PC-9 (cell line): Measurements from ENCODE around the gene RNASEH2A.

Experiments used
- CTCF ChIP-seq: fragments of 200-600 bp; sonication (generic); conservative IDR thresholded peaks from 2 replicates; pipeline ENCODE4 v1.6.1; 2017; ENCODE audit warnings: mixed run types, antibody characterized with exemption, mild to moderate bottlenecking, moderate library complexity
- EZH2 ChIP-seq: fragments of 200-600 bp; sonication (generic); IDR thresholded peaks from 2 replicates; pipeline ENCODE4 v1.8.0; 2017; ENCODE audit warnings: antibody characterized with exemption, low read depth

- TF ChIP-seq CTCF (no peak), EZH2 (no peak)
Observed at GRCh38 chr19:12790628-12791344, 15.6 kb upstream of the RNASEH2A start.
